Measurements from ENCODE around the gene DCN.

DCN gene

DNA sequence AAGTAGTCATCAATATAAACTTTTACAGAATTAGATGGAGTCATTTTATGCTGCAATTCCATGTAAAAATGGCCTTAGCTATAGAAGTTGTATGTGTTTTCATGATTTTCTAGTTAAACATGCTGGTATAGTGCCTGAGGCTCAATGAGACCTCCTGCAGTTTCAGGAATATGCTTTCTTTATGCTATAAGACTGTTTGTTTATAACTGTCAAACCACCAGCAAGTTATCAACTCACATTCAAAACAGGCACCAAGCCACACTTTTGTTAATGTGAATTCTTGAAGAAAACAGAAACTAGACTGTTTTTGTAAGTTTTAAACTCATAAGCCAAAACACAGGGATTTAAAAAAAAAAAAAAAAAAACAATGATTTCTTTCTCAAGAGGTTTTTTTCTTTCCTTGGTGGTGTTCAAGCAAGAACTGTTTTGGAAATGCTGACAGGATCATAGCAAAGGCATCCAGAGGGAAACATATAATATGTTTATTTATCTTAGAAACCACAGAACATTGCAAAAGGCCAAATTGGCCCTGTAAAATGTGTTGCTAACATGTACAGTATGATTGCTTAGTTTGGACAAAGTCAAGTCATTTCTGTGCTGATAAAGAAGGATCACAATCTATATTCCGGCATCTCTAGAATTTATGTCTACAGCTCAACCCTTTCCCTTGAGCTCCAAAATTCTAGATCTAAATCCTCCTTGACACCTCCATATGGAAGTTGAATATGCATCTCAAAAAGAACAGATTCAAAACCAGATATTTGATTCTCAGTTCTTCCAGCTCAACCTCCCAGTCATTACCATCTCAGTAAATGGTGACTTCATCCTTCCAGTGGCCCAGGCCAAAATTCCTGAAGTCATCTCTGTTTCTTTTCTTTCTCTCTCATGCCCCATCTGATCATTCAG, 42.3 kb downstream of the DCN start:
- Histone ChIP-seq H4K91ac (ENCODE audit: low read depth, low read length, poor library complexity) (no peak overlapping the region), H3K4me3 (ENCODE audit: low read length in 2 of 2) (no peak overlapping the region), H2AFZ (ENCODE audit: low read length) (no peak overlapping the region), H2BK5ac (ENCODE audit: low read length) (no peak overlapping the region), H3K4me2 (ENCODE audit: insufficient read depth, low read length, poor library complexity, severe bottlenecking) (no peak overlapping the region), H3K9ac (ENCODE audit: low read depth, low read length, poor library complexity) (no peak overlapping the region), H3K18ac (ENCODE audit: low read length) (no peak overlapping the region), H3K23ac (ENCODE audit: low read depth, low read length, poor library complexity) (no peak overlapping the region), H3K9me3 (replicated peaks in 1 of 2; ENCODE audit: control insufficient read depth in 2 of 2, insufficient read depth in 1 of 2, low read depth in 1 of 2, low read length in 2 of 2) (no peaks in the 10 kb centered on the region), H3K79me1 (ENCODE audit: low read depth, low read length) (no peaks in the 10 kb centered on the region), H3K4me1 (ENCODE audit: control insufficient read depth in 2 of 2, insufficient read depth in 1 of 2, low read depth in 1 of 2, low read length in 2 of 2) (no peaks in the 10 kb centered on the region), H2BK120ac (ENCODE audit: low read depth, low read length) (no peak overlapping the region), H3K36me3 (replicated peaks in 1 of 2; ENCODE audit: control insufficient read depth in 2 of 2, insufficient read depth in 2 of 2, low read length in 2 of 2) (no peaks in the 10 kb centered on the region), H3K14ac (ENCODE audit: low read length) (no peak overlapping the region), H4K8ac (ENCODE audit: low read depth, low read length) (no peak overlapping the region), H2BK12ac (ENCODE audit: low read length) (no peak overlapping the region), H3K27me3 (ENCODE audit: control insufficient read depth in 3 of 3, insufficient read depth in 3 of 3, low read depth in 1 of 3, low read length in 3 of 3) (no peaks in the 10 kb centered on the region), H2AK5ac (ENCODE audit: low read depth, low read length) (no peak overlapping the region), H3K4ac (ENCODE audit: low read length) (no peak overlapping the region), H2BK15ac (ENCODE audit: low read length) (no peak overlapping the region), H3K27ac (replicated peaks; ENCODE audit: low read length) (no peak overlapping the region)
- WGBS, 2 donors (ENCODE audit: extremely low coverage in 2 of 2, insufficient read length in 2 of 2, insufficient replicate concordance in 1 of 2), result no CpG with 5 or more reads among the region's 1 CpG
- no peak for DNase-seq (ENCODE audit: low spot score)

DNA sequence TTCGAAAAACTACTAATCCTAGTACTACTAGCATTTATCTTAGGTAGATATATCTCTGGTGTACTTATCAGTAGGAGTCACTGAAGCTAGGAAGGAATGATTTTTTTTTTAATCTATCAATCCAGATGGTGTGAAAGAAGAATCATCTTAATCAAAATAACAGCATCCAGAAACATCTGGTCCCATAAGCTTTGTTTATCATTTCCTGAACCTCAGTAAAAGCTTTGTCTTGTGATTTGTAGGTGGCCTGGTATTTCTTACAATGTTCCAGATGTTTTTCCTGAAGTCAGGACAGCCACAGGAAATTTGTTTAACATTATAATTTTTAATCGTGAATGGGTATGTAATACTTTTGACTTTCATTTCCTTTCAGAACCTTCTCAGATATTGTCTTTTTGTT, 43.3 kb downstream of the DCN start:
- Histone ChIP-seq H2BK15ac (ENCODE audit: low read length) (no peak overlapping the region), H2BK5ac (ENCODE audit: low read length) (no peak overlapping the region), H3K14ac (ENCODE audit: low read length) (no peak overlapping the region), H3K4me1 (ENCODE audit: control insufficient read depth in 2 of 2, insufficient read depth in 1 of 2, low read depth in 1 of 2, low read length in 2 of 2) (no peaks in the 10 kb centered on the region), H2BK12ac (ENCODE audit: low read length) (no peak overlapping the region), H3K9ac (ENCODE audit: low read depth, low read length, poor library complexity) (no peak overlapping the region), H3K4me3 (ENCODE audit: low read length in 2 of 2) (no peak overlapping the region), H2BK120ac (ENCODE audit: low read depth, low read length) (no peak overlapping the region), H3K23ac (ENCODE audit: low read depth, low read length, poor library complexity) (no peak overlapping the region), H3K27ac (replicated peaks; ENCODE audit: low read length) (no peak overlapping the region), H3K4ac (ENCODE audit: low read length) (no peak overlapping the region), H3K9me3 (replicated peaks in 1 of 2; ENCODE audit: control insufficient read depth in 2 of 2, insufficient read depth in 1 of 2, low read depth in 1 of 2, low read length in 2 of 2) (no peaks in the 10 kb centered on the region), H3K4me2 (ENCODE audit: insufficient read depth, low read length, poor library complexity, severe bottlenecking) (no peak overlapping the region), H2AFZ (ENCODE audit: low read length) (no peak overlapping the region), H3K79me1 (ENCODE audit: low read depth, low read length) (no peaks in the 10 kb centered on the region), H3K18ac (ENCODE audit: low read length) (no peak overlapping the region), H2AK5ac (ENCODE audit: low read depth, low read length) (no peak overlapping the region), H4K91ac (ENCODE audit: low read depth, low read length, poor library complexity) (no peak overlapping the region), H3K27me3 (ENCODE audit: control insufficient read depth in 3 of 3, insufficient read depth in 3 of 3, low read depth in 1 of 3, low read length in 3 of 3) (no peaks in the 10 kb centered on the region), H4K8ac (ENCODE audit: low read depth, low read length) (no peak overlapping the region), H3K36me3 (replicated peaks in 1 of 2; ENCODE audit: control insufficient read depth in 2 of 2, insufficient read depth in 2 of 2, low read length in 2 of 2) (no peaks in the 10 kb centered on the region)
- DNase-seq (ENCODE audit: low spot score), result no peak
- no CpG with 5 or more reads among the region's 2 CpGs for WGBS, 2 donors (ENCODE audit: extremely low coverage in 2 of 2, insufficient read length in 2 of 2, insufficient replicate concordance in 1 of 2)

DNA sequence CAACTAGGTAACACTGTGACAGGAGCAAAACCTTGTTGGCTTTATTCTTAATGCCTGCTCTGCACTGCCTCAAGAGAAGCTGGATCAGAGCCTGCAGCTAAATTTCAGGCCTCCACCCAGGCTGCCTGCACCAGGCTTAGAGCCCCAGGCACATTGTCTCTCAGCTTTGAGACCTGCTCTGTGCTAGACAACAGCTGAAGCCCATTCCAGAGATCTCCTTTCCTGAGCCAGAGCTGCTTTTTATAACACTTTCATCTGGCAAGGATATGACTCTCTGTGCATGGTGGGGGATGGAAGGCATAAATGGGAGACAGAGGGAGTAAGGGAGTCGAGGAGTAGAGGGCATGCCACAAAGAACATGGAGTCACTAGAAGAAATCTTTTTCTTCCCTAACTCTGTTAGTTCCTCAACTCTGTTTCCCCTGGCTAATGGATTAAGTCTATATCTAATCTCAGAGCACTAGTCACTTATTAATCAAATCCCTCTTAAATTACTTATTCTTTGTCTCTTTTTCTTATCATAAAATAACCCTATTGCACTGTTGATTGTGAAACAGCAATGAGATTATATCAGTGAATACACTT, 44.2 kb downstream of the DCN start:
- no CpG with 5 or more reads among the region's 1 CpG for WGBS, 2 donors (ENCODE audit: extremely low coverage in 2 of 2, insufficient read length in 2 of 2, insufficient replicate concordance in 1 of 2)
- Histone ChIP-seq H3K4ac (ENCODE audit: low read length) (no peak overlapping the region), H3K4me1 (ENCODE audit: control insufficient read depth in 2 of 2, insufficient read depth in 1 of 2, low read depth in 1 of 2, low read length in 2 of 2) (no peaks in the 10 kb centered on the region), H3K79me1 (ENCODE audit: low read depth, low read length) (no peaks in the 10 kb centered on the region), H4K91ac (ENCODE audit: low read depth, low read length, poor library complexity) (no peak overlapping the region), H3K4me2 (ENCODE audit: insufficient read depth, low read length, poor library complexity, severe bottlenecking) (no peak overlapping the region), H3K4me3 (ENCODE audit: low read length in 2 of 2) (no peak overlapping the region), H2BK12ac (ENCODE audit: low read length) (no peak overlapping the region), H4K8ac (ENCODE audit: low read depth, low read length) (no peak overlapping the region), H3K36me3 (replicated peaks in 1 of 2; ENCODE audit: control insufficient read depth in 2 of 2, insufficient read depth in 2 of 2, low read length in 2 of 2) (no peaks in the 10 kb centered on the region), H2BK5ac (ENCODE audit: low read length) (no peak overlapping the region), H2AK5ac (ENCODE audit: low read depth, low read length) (no peak overlapping the region), H3K18ac (ENCODE audit: low read length) (no peak overlapping the region), H2AFZ (ENCODE audit: low read length) (peak overlapping the region; percentile 46), H3K27me3 (ENCODE audit: control insufficient read depth in 3 of 3, insufficient read depth in 3 of 3, low read depth in 1 of 3, low read length in 3 of 3) (no peaks in the 10 kb centered on the region), H3K27ac (replicated peaks; ENCODE audit: low read length) (no peak overlapping the region), H3K14ac (ENCODE audit: low read length) (no peak overlapping the region), H2BK120ac (ENCODE audit: low read depth, low read length) (no peak overlapping the region), H3K9me3 (replicated peaks in 1 of 2; ENCODE audit: control insufficient read depth in 2 of 2, insufficient read depth in 1 of 2, low read depth in 1 of 2, low read length in 2 of 2) (no peaks in the 10 kb centered on the region), H3K9ac (ENCODE audit: low read depth, low read length, poor library complexity) (no peak overlapping the region), H2BK15ac (ENCODE audit: low read length) (no peak overlapping the region), H3K23ac (ENCODE audit: low read depth, low read length, poor library complexity) (no peak overlapping the region)
- DNase-seq (ENCODE audit: low spot score), result no peak

GRCh38 chr12:91133871-91134270, 48.7 kb downstream of the DCN start:
- no peak overlapping the region for H2BK120ac ChIP-seq (ENCODE audit: low read depth, low read length)
- no peak overlapping the region for H3K9ac ChIP-seq (ENCODE audit: low read depth, low read length, poor library complexity)
- H2BK12ac ChIP-seq (ENCODE audit: low read length), result no peak overlapping the region
- no peak overlapping the region for H3K27ac ChIP-seq (replicated peaks; ENCODE audit: low read length)
- no peak overlapping the region for H3K4ac ChIP-seq (ENCODE audit: low read length)
- H2BK5ac ChIP-seq (ENCODE audit: low read length), result no peak overlapping the region
- no peak overlapping the region for H3K23ac ChIP-seq (ENCODE audit: low read depth, low read length, poor library complexity)
- H2AK5ac ChIP-seq (ENCODE audit: low read depth, low read length), result no peak overlapping the region
- no peak overlapping the region for H3K4me3 ChIP-seq (ENCODE audit: low read length in 2 of 2)
- H3K79me1 ChIP-seq (ENCODE audit: low read depth, low read length), result no peaks in the 10 kb centered on the region
- no peaks in the 10 kb centered on the region for H3K27me3 ChIP-seq (ENCODE audit: control insufficient read depth in 3 of 3, insufficient read depth in 3 of 3, low read depth in 1 of 3, low read length in 3 of 3)
- H3K4me1 ChIP-seq (ENCODE audit: control insufficient read depth in 2 of 2, insufficient read depth in 1 of 2, low read depth in 1 of 2, low read length in 2 of 2), result no peaks in the 10 kb centered on the region
- no CpG with 5 or more reads among the region's 1 CpG for WGBS, 2 donors (ENCODE audit: extremely low coverage in 2 of 2, insufficient read length in 2 of 2, insufficient replicate concordance in 1 of 2)
- no peaks in the 10 kb centered on the region for H3K36me3 ChIP-seq (replicated peaks in 1 of 2; ENCODE audit: control insufficient read depth in 2 of 2, insufficient read depth in 2 of 2, low read length in 2 of 2)
- H4K8ac ChIP-seq (ENCODE audit: low read depth, low read length), result no peak overlapping the region
- DNase-seq (ENCODE audit: low spot score), result no peak
- H3K18ac ChIP-seq (ENCODE audit: low read length), result no peak overlapping the region
- H4K91ac ChIP-seq (ENCODE audit: low read depth, low read length, poor library complexity), result no peak overlapping the region
- no peaks in the 10 kb centered on the region for H3K9me3 ChIP-seq (replicated peaks in 1 of 2; ENCODE audit: control insufficient read depth in 2 of 2, insufficient read depth in 1 of 2, low read depth in 1 of 2, low read length in 2 of 2)
- H3K14ac ChIP-seq (ENCODE audit: low read length), result no peak overlapping the region
- H2BK15ac ChIP-seq (ENCODE audit: low read length), result no peak overlapping the region
- H2AFZ ChIP-seq (ENCODE audit: low read length), result no peak overlapping the region
- H3K4me2 ChIP-seq (ENCODE audit: insufficient read depth, low read length, poor library complexity, severe bottlenecking), result no peak overlapping the region
